ENCODE measurements around the gene ST6GALNAC3.
"Not testable (repeated sequence)": the region's sequence is repeated elsewhere in the genome, so short reads cannot be mapped to it uniquely, and the experiment has no call there.

The ST6GALNAC3 gene

DNA sequence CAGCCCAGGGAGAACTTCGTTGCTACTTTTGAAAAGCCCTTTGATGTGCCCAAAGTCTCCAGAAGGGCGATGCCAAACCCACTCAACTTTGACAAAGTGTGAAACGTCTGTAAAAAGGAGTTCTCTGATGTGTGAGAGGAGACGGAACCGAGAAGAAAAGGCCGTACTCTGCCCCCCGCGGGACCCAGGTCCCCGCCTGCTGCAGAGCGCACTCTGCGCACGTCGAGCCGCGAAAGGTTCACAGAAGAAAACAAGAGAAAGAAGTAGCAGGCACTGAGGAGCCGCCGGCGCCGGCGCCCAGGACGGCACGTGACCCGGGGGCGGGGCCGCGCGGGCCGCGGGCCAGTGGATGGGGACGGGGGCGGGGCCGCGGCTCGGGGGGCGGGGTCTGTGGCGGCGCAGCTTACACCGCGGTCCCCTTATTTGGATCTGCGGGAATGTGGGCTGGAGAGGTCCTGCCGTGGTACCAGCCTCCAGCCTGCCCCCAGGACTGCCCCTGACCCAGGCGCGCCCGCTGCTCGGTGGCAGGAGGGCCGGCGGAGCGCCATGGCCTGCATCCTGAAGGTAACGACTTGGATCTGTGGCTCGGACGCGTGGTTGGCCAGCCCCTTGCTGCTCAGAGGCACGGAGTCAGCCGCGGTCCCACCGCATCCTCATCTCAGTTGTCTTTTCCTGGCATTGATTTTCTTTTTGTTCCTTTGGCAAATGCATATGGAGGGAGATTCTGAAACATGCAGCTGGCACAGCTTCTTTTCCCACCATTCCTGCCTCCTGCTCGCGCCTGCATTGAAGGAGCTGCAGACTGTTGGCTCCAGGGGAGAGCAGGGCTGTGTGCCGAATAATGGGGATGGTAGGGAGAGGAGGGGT lies at the start of gene ST6GALNAC3:
Gene ST6GALNAC3, plus strand, starts transcription at position 426 of the 867 bp plus-strand sequence.
- peak in 13 of 14 donors; percentile 21 to 94 (median 78) for DNase-seq

- no peak for DNase-seq
These were observed 47.2 kb upstream of the ST6GALNAC3 start for GRCh38 chr1:76027341-76027740.

DNA sequence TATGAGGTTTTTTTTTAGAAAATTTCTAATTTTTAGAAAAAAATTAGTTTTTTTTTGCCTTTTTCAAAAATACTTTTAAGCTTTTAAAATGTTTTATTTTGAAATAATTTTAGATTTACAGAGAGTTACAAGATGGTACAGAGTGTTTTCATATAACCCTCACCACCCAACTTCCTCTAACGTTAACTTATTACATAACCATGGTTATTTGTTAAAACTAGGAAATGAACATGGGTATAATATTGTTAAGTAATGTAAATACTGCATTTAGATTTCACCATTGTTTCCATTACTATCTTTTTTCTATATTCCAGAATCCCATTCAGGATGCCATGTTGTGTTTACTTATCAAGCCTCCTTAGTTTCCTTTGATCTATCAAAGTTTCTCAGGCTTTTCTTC lies 45.2 kb upstream of the ST6GALNAC3 start:
- no peak for DNase-seq

GRCh38 chr1:76031496-76031895 lies 43.0 kb upstream of the ST6GALNAC3 start:
- DNase-seq = no peak

DNA sequence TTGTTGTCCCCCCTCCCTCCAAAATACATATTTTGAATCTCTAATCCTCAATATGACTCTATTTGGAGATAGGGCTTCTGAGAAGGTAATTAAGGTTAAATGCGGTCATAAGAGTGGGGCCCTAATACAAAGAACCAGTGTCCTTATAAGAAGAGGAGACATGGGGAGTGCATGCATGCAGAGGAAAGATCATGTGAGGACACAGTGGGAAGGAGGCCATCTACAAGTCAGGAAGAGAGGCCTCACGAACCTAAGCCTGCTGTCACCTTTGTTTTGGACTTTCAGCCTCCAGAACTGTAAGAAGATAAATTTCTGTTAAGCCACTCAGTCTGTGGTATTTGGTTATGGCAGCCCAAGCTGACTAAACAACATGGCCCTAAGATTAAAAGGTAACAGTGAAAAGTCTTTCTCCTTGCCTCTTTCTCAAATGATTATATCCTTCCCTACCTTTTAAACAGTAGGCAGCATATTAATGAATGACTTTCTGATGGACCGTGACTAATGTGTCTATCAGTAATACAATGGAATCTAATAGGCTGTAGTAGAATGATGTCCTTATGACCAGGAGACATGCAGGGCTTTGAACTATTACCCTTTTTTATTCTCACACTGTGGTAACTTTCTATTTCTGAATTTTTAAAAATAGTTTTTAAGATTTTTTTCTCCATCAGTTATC lies 40.6 kb upstream of the ST6GALNAC3 start:
- no peak for DNase-seq

- DNase-seq = peak in 1 of 14 donors; percentile 0
These were observed 39.5 kb upstream of the ST6GALNAC3 start for GRCh38 chr1:76035053-76035452.

DNA sequence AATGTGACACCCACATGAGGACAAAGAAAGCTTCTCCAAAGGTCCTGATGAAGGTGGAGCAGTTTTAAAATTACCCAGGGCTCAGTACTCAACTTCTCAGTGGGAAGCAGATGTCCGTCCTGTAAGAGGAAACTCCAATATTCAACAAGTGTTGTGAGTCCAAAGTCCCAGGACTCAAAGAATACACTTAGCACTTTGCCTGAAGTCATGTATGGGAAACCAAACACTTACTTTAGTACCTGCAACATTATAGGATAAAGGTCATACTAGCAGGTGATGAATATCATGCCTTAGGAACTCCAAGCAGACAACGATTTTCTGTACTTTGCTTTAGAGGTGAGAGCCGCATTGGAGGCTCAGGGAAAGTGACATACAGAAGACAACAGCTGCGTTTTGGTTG lies 37.2 kb upstream of the ST6GALNAC3 start:
- DNase-seq = no peak

- no peak for DNase-seq
These were observed 36.1 kb upstream of the ST6GALNAC3 start for GRCh38 chr1:76038287-76039004.

GRCh38 chr1:76046149-76046548 lies 28.4 kb upstream of the ST6GALNAC3 start:
- no peak for DNase-seq

- DNase-seq = no peak
These were observed 26.3 kb upstream of the ST6GALNAC3 start for GRCh38 chr1:76048219-76048618.

DNA sequence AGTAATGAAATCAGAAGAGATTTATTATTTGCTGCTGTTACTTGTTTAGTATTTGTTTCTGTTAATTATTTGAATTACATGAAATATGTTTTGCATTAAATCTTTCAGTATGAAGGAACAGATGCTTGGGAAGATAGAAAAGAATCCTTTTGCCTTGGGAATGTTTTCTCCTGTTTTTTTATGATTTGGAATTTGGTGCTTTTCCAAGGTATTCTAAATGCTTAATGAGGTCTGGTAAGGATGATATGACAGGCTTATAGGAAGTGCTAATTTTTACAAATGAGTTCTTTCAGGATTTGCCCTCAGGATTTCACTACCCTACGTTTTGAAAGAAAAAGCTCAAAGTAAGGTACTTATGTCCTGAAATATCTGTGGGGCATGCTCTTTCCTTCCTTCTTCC lies 25.6 kb upstream of the ST6GALNAC3 start:
- DNase-seq = no peak

GRCh38 chr1:76049498-76049897 lies 25.0 kb upstream of the ST6GALNAC3 start:
- DNase-seq = no peak

GRCh38 chr1:76050073-76050472 lies 24.5 kb upstream of the ST6GALNAC3 start:
- DNase-seq = not testable (repeated sequence)

DNA sequence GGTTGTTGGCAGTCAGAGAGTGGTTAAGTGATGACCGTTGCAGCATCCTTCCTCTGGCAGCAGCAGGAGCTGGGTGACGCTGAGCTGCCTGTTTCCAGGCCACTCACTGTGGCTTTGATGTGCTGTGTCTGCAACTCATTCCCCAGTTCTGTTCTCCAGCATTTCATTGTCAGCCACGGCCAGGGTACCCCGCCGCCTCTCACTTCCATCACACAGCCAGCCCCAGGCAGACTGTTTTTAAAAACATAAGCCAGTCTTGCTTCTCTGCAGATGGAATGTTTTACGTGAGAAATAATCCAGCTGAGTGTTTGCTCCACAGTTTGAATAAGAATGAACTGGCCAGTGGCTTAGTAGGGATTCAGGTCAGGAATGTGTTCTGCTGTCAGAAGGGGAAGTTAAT lies 21.5 kb upstream of the ST6GALNAC3 start:
- DNase-seq = peak in 4 of 14 donors; percentile 1 to 6 (median 3)

DNA sequence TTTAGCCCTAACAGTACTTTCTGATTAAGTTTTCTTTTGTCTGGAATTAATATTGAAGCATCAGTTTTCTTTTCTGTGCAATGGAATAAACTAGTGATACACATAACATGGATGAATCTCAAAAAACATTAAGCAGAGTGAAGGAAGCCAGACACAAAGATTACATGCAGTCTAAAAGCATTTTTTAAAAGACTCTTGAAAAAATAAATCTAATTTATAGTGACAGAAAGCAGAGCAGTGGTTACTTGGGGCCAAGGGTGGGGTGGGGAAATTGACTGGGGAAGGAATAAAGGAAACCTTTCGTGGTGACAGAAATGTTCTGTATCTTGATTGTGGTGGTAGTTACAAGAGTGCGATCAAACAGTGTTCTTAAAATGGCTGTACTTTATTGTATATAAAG lies 20.2 kb upstream of the ST6GALNAC3 start:
- no peak for DNase-seq

GRCh38 chr1:76055987-76056386 lies 18.6 kb upstream of the ST6GALNAC3 start:
- no peak for DNase-seq

GRCh38 chr1:76059451-76059850 lies 15.1 kb upstream of the ST6GALNAC3 start:
- DNase-seq = no peak

DNA sequence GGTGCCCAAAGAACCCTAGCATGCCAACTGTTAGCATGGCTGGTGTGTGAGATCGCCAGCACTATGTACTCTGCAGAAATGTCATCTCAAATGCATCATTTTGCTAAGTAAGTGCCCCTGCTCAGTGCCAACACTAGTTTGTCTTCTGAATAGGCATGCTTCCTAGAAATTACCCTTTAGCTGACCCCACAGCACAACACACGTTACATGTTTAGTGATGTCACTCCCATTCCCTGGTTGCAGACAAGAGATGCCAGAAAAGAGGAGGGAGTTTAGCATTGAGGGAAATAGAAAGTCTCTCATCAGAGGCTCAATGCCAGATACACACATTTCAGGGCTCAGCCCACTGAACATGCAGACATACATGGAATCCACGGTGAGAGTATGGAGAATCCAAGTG lies 9.3 kb upstream of the ST6GALNAC3 start:
- DNase-seq = no peak

- no peak for DNase-seq
These were observed 8.2 kb upstream of the ST6GALNAC3 start for GRCh38 chr1:76066394-76066793.

GRCh38 chr1:76068542-76068941 lies 6.0 kb upstream of the ST6GALNAC3 start:
- no peak for DNase-seq

DNA sequence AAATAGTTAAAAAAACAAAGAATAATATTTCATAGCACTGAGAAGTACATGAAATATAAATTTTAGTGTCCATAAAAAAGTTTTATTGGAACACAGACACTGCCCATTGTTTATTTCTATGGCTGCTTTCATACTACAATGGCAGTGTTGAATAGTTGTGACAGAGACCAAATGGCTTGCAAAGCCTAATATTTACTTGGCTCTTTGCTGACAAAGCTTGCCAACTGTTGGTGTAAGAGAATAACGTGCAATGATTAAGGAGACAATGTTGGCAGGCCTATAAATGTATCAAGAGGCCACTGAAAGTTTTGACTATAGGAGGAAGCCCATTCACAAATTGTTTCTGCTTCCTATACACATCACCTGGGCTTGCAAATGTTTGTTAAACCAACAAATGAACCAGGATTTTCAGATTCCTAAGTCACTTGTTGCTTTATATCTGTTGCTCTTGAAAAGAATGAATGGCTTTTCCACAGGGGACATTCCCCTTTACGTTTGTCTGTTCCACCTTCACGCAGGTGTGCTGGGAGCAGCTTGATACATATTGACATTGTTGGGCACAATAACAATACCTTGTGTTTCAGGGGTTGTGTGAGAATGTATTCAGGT lies 5.5 kb upstream of the ST6GALNAC3 start:
- DNase-seq = no peak

DNA sequence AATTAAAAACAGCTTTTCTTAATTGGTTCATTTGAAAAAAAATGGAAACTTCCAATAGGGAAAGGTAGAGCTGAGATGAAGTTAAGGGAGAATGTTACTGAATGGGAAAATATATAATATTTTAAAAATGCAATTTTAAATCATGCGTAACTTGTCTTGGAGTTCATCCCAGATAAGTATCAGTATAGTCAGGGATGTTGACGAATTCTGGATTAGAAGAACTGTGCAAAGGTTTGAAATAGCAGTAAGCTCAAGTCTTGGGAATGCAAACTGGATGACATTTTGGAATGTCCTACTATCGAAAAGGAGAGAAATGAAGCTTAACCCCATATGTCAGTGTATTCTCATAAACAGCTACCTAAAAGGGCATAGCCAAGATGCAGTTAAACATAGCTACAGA lies 4.0 kb upstream of the ST6GALNAC3 start:
- DNase-seq = no peak

DNA sequence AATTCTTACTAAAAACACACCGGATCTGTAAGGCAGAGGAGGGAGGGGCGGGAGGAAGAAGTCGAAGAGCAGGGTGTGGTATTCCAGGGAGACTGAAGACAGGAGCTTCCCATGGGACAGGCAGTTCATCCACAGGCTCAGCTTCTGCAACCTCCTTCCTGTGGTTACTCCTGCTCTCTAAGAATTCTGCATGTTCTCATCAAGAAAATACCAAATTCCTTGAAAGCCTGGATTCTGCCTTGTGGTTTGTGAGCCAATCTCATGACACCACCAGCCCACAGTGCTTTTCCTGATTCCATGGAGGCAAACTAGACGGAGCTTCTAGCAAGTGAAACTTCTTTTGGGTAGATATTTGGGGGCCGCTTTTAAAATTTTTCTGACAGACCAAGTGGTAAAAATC lies 1.1 kb upstream of the ST6GALNAC3 start:
- no peak for DNase-seq

Data from C1 segment of cervical spinal cord (tissue), 14 donors.